ENCODE data around the gene MICAL2. TPM values are rescaled to one million over a fixed set of nuclear protein-coding genes. Genes with fewer than 3 reads are reported as not detected.

The MICAL2 gene
- total RNA-seq, 1 experiment from 2014 or later: 37.4 TPM

GRCh38 chr11:12101318-12101717 lies 9.1 kb upstream of the MICAL2 start:
- RAD21 ChIA-PET (ENCODE audit: low non-redundant PET in 1 of 2, low total read pairs in 2 of 2, uncharacterized antibody in 2 of 2, unreplicated experiment in 2 of 2): no interaction called here
- Histone ChIP-seq H3K4me2 (ENCODE audit: low read length) (no peak overlapping the region), H2AFZ (ENCODE audit: low read depth, low read length, poor library complexity, severe bottlenecking) (no peak overlapping the region), H4K20me1 (ENCODE audit: insufficient read depth) (no peaks in the 10 kb centered on the region), H3K36me3 (ENCODE audit: control insufficient read depth in 1 of 2, insufficient read depth in 2 of 2, low read length in 2 of 2) (no peaks in the 10 kb centered on the region), H3K27me3 (ENCODE audit: insufficient read depth, low read length) (no peaks in the 10 kb centered on the region), H3K4me3 (replicated peaks in 1 of 2; ENCODE audit: low read depth in 1 of 2, low read length in 2 of 2) (no peak overlapping the region), H3K9ac (ENCODE audit: low read length) (no peak overlapping the region), H3K9me2 (ENCODE audit: insufficient read depth) (no peaks in the 10 kb centered on the region), H3K4me1 (ENCODE audit: control insufficient read depth in 1 of 2, insufficient read depth in 2 of 2, low read length in 2 of 2) (no peaks in the 10 kb centered on the region; a peak in 1 of 4 replicates), H3K79me2 (ENCODE audit: insufficient read depth, low read length) (no peaks in the 10 kb centered on the region), H3K27ac (ENCODE audit: low read depth, low read length) (no peak overlapping the region), H3K9me3 (ENCODE audit: control insufficient read depth in 1 of 2, insufficient read depth in 1 of 2, low read depth in 1 of 2, low read length in 2 of 2) (no peaks in the 10 kb centered on the region)
- ATAC-seq (no peak), DNase-seq (ENCODE audit: low read depth, low spot score) (no peak)
- POLR2A ChIA-PET: no interaction called here
- no TSS peak for BruUV-seq (replicated peaks)
- CTCF ChIA-PET: no interaction called here
- intact Hi-C loops (cut with micrococcal nuclease): no loop called here
- no peak for TF ChIP-seq EGR1 (IDR thresholded peaks at IDR 0.05; ENCODE audit: low read depth)

- Histone ChIP-seq H3K79me2 (ENCODE audit: insufficient read depth, low read length) (no peaks in the 10 kb centered on the region), H4K20me1 (ENCODE audit: insufficient read depth) (no peaks in the 10 kb centered on the region), H3K9ac (ENCODE audit: low read length) (no peak overlapping the region), H3K27me3 (ENCODE audit: insufficient read depth, low read length) (no peaks in the 10 kb centered on the region), H3K9me3 (ENCODE audit: control insufficient read depth in 1 of 2, insufficient read depth in 1 of 2, low read depth in 1 of 2, low read length in 2 of 2) (no peaks in the 10 kb centered on the region), H3K9me2 (ENCODE audit: insufficient read depth) (no peaks in the 10 kb centered on the region), H3K4me3 (replicated peaks in 1 of 2; ENCODE audit: low read depth in 1 of 2, low read length in 2 of 2) (no peak overlapping the region), H3K27ac (ENCODE audit: low read depth, low read length) (no peak overlapping the region), H3K4me2 (ENCODE audit: low read length) (no peak overlapping the region), H3K36me3 (ENCODE audit: control insufficient read depth in 1 of 2, insufficient read depth in 2 of 2, low read length in 2 of 2) (no peaks in the 10 kb centered on the region), H2AFZ (ENCODE audit: low read depth, low read length, poor library complexity, severe bottlenecking) (no peak overlapping the region), H3K4me1 (ENCODE audit: control insufficient read depth in 1 of 2, insufficient read depth in 2 of 2, low read length in 2 of 2) (no peaks in the 10 kb centered on the region; a peak in 1 of 4 replicates)
- intact Hi-C loops (cut with micrococcal nuclease): no loop called here
- ChIA-PET CTCF (interaction anchor here (0.7 kb wide), 2 partner anchors 16 to 59 kb away, joined by 3 to 4 read pairs; no protein-coding TSS in a partner anchor), RAD21 (ENCODE audit: low non-redundant PET in 1 of 2, low total read pairs in 2 of 2, uncharacterized antibody in 2 of 2, unreplicated experiment in 2 of 2) (interaction anchor here in 1 of 2 experiments (0.6 kb wide), 1 partner anchor 133 kb away, joined by 3 read pairs; no protein-coding TSS in a partner anchor), POLR2A (interaction anchor here (1.1 kb wide), 1 partner anchor 17 kb away, joined by 4 read pairs; no protein-coding TSS in a partner anchor)
- DNase-seq (ENCODE audit: low read depth, low spot score): no peak
- BruUV-seq (replicated peaks): no TSS peak
- ATAC-seq: peak; percentile 54; the same call in 1 of the 2 replicates
- TF ChIP-seq, protein P1, sequence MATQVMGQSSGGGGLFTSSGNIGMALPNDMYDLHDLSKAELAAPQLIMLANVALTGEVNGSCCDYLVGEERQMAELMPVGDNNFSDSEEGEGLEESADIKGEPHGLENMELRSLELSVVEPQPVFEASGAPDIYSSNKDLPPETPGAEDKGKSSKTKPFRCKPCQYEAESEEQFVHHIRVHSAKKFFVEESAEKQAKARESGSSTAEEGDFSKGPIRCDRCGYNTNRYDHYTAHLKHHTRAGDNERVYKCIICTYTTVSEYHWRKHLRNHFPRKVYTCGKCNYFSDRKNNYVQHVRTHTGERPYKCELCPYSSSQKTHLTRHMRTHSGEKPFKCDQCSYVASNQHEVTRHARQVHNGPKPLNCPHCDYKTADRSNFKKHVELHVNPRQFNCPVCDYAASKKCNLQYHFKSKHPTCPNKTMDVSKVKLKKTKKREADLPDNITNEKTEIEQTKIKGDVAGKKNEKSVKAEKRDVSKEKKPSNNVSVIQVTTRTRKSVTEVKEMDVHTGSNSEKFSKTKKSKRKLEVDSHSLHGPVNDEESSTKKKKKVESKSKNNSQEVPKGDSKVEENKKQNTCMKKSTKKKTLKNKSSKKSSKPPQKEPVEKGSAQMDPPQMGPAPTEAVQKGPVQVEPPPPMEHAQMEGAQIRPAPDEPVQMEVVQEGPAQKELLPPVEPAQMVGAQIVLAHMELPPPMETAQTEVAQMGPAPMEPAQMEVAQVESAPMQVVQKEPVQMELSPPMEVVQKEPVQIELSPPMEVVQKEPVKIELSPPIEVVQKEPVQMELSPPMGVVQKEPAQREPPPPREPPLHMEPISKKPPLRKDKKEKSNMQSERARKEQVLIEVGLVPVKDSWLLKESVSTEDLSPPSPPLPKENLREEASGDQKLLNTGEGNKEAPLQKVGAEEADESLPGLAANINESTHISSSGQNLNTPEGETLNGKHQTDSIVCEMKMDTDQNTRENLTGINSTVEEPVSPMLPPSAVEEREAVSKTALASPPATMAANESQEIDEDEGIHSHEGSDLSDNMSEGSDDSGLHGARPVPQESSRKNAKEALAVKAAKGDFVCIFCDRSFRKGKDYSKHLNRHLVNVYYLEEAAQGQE (IDR thresholded peaks at IDR 0.05; ENCODE audit: low read depth): no peak
- TF ChIP-seq POLR2A (IDR thresholded peaks at IDR 0.05; ENCODE audit: borderline replicate concordance, extremely low read depth, insufficient read depth, insufficient read length) (no peak), TCF7L2 (IDR thresholded peaks at IDR 0.05; ENCODE audit: borderline replicate concordance, extremely low read depth, insufficient read depth, insufficient read length) (no peak), EGR1 (IDR thresholded peaks at IDR 0.05; ENCODE audit: low read depth) (no peak), CBX3 (IDR thresholded peaks at IDR 0.05; ENCODE audit: low read depth) (no peak), CTCF (IDR thresholded peaks at IDR 0.05 in 2 of 3, conservative IDR thresholded peaks at IDR 0.05 in 1 of 3; ENCODE audit: borderline replicate concordance in 1 of 3, insufficient read depth in 1 of 3, low read depth in 2 of 3, low read length in 2 of 3) (peak in 2 of 3 experiments; percentile 23 to 50; a peak in 1 of 6 replicates), SIN3A (IDR thresholded peaks at IDR 0.05; ENCODE audit: low read depth) (no peak), ZNF274 (IDR thresholded peaks at IDR 0.05; ENCODE audit: low read depth, low read length) (no peak), JUND (IDR thresholded peaks at IDR 0.05) (no peak)
- TF ChIP-seq, protein P2, sequence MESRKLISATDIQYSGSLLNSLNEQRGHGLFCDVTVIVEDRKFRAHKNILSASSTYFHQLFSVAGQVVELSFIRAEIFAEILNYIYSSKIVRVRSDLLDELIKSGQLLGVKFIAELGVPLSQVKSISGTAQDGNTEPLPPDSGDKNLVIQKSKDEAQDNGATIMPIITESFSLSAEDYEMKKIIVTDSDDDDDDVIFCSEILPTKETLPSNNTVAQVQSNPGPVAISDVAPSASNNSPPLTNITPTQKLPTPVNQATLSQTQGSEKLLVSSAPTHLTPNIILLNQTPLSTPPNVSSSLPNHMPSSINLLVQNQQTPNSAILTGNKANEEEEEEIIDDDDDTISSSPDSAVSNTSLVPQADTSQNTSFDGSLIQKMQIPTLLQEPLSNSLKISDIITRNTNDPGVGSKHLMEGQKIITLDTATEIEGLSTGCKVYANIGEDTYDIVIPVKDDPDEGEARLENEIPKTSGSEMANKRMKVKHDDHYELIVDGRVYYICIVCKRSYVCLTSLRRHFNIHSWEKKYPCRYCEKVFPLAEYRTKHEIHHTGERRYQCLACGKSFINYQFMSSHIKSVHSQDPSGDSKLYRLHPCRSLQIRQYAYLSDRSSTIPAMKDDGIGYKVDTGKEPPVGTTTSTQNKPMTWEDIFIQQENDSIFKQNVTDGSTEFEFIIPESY (IDR thresholded peaks at IDR 0.05; ENCODE audit: extremely low read depth, insufficient replicate concordance, low read length): no peak
Measured at GRCh38 chr11:12102588-12103410, 7.6 kb upstream of the MICAL2 start.

Measured in HCT116 (cell line).